Aorta (tissue), 5 donors: ENCODE measurements around the gene HSD17B2. TPM values are rescaled to one million over a fixed set of nuclear protein-coding genes. Genes with fewer than 3 reads are reported as not detected.

Experiments used
- ATAC-seq: fragments of 200-7000 bp; cut with Tn5 transposase; one replicate; pipeline ENCODE4 v1.9.1; 2022; ENCODE audit warnings: moderate library complexity; ENCODE audit not compliant: low FRiP score
- DNase-seq, 2 donors: peaks; one replicate each; pipeline ENCODE4 v3.0.0-alpha.2; 2020
- H3K27ac ChIP-seq, 2 donors: one replicate each; pipeline ENCODE4 v1.5.1; 2013; ENCODE audit warnings: low read length in 2 of 2, mild to moderate bottlenecking in 2 of 2, moderate library complexity in 2 of 2, control low read depth in 1 of 2, inconsistent platforms in 1 of 2, low read depth in 1 of 2
- H3K27me3 ChIP-seq, 2 donors: one replicate each; pipeline ENCODE4 v1.6.1; 2013; ENCODE audit warnings: control low read depth in 1 of 2, low read length in 1 of 2, mild to moderate bottlenecking in 1 of 2, moderate library complexity in 1 of 2; ENCODE audit not compliant: insufficient read depth in 2 of 2, control insufficient read depth in 1 of 2
- H3K36me3 ChIP-seq, 2 donors: one replicate each; pipeline ENCODE4 v1.6.1; 2013; ENCODE audit warnings: control low read depth in 1 of 2, low read length in 1 of 2, mild to moderate bottlenecking in 1 of 2; ENCODE audit not compliant: insufficient read depth in 2 of 2, control insufficient read depth in 1 of 2
- H3K4me1 ChIP-seq, 2 donors: one replicate each; pipeline ENCODE4 v1.6.1; 2013; ENCODE audit warnings: low read length in 2 of 2, control low read depth in 1 of 2, mild to moderate bottlenecking in 1 of 2, moderate library complexity in 1 of 2; ENCODE audit not compliant: insufficient read depth in 2 of 2, control insufficient read depth in 1 of 2
- H3K4me3 ChIP-seq, 2 donors: one replicate each; pipeline ENCODE4 v1.5.1; 2013; ENCODE audit warnings: low read length in 2 of 2, control low read depth in 1 of 2, mild to moderate bottlenecking in 1 of 2
- H3K9me3 ChIP-seq: one replicate; pipeline ENCODE4 v1.6.1; 2013; ENCODE audit warnings: mild to moderate bottlenecking, low read length; ENCODE audit not compliant: control insufficient read depth
- WGBS, 2 donors: extraction: QIAGEN DNeasy Blood & Tissue Kit; methylation state at CpG; one replicate each; pipeline ENCODE4 v1.1.7; 2013; 5-methylcytosine and 5-hydroxymethylcytosine counted together
- intact Hi-C, 2 donors: fragments of 100-400 bp; cut with DNase I; formaldehyde crosslinking; loops; one replicate each; pipeline versions ENCODE4 v1.14.2 to v1.15.0; 2022
- polyA plus RNA-seq, 2 donors: library from polyadenylated mRNA; stranded (reverse); fragments of 200-250 nt; gene quantifications; one replicate each; pipeline ENCODE4 v1.2.3, GENCODE V29; 2013
- total RNA-seq, 2 donors: library from RNA; stranded (reverse); fragmentation: NEBNext Ultra II Directional; extraction: Animal tissue kit (Norgen Biotek cat#: 25700); gene quantifications; one replicate each; pipeline ENCODE4 v1.2.1, GENCODE V29; 2021
- donor health status: healthy with polysubstance abuse.
- donor health status: Bipolar disorder and iron deficiency.
- donor health status: DM: no; HTN: no; CAD: no.
- donor health status: DM: no; HTN: no; CAD: no.
- donor health status: DM: yes; HTN: yes; CAD: no.

The HSD17B2 gene
- total and polyA plus RNA-seq, 4 donors: 1.5 to 16.4 TPM; not detected in 2

DNA sequence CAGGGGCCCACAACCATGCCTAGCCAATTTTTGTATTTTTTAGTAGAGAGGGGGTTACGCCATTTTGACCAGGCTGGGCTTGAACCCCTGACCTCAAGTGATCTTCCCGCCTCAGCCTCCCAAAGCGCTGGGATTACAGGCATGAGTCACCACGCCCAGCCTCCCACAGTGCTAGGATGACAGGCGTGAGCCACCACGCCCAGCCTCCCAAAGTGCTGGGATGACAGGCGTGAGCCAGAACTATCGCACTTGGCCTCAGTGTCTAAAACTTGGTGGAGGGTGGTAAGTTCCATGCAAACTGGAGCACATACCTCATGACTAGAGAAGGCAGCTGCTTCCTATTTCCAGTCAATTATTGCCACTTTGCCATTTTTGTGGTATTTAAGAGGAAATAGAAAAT is 7.1 kb downstream of the HSD17B2 start:
- no peaks in the 10 kb centered on the region for H3K4me1 ChIP-seq
- 92% methylated on average over 8 of the region's 8 CpGs for WGBS, 2 donors
- DNase-seq: no peak

DNA sequence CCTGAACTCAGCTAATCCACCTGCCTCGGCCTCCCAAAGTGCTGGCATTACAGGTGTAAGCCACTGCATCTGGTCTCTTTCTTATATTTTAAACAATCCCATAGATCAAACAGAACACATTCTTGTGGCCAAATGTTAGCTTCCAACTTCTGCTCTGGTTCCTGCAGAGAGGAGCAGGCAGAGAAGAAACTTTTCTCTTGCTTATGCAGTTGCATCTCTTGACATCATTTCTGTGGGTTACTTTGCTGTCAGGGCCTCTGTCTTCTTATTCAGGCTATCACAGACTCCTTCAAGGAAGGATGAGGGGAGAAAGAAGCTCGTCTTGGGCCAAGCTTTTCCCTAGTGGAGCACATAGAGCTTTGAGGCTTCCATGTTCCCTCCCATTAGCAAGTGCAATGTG is 7.8 kb downstream of the HSD17B2 start:
- Histone ChIP-seq H3K36me3 (no peaks in the 10 kb centered on the region), H3K27ac (no peak overlapping the region), H3K27me3 (peaks cover 0 to 2% of the 10 kb centered on the region in 2 donors), H3K4me3 (no peak overlapping the region), H3K4me1 (no peaks in the 10 kb centered on the region), H3K9me3 (no peaks in the 10 kb centered on the region)
- intact Hi-C loops: no loop called here
- 76 to 83% methylated on average over 2 of the region's 2 CpGs for WGBS, 2 donors
- no peak for DNase-seq
- no peak for ATAC-seq

More for the DNA sequence above, 7.1 kb downstream of the HSD17B2 start:
- H3K27ac ChIP-seq: no peak overlapping the region
- no peak for ATAC-seq
- no peaks in the 10 kb centered on the region for H3K9me3 ChIP-seq
- H3K4me3 ChIP-seq: no peak overlapping the region
- H3K27me3 ChIP-seq: peaks cover 0 to 2% of the 10 kb centered on the region in 2 donors
- H3K36me3 ChIP-seq: no peaks in the 10 kb centered on the region
- intact Hi-C loops: no loop called here

DNA sequence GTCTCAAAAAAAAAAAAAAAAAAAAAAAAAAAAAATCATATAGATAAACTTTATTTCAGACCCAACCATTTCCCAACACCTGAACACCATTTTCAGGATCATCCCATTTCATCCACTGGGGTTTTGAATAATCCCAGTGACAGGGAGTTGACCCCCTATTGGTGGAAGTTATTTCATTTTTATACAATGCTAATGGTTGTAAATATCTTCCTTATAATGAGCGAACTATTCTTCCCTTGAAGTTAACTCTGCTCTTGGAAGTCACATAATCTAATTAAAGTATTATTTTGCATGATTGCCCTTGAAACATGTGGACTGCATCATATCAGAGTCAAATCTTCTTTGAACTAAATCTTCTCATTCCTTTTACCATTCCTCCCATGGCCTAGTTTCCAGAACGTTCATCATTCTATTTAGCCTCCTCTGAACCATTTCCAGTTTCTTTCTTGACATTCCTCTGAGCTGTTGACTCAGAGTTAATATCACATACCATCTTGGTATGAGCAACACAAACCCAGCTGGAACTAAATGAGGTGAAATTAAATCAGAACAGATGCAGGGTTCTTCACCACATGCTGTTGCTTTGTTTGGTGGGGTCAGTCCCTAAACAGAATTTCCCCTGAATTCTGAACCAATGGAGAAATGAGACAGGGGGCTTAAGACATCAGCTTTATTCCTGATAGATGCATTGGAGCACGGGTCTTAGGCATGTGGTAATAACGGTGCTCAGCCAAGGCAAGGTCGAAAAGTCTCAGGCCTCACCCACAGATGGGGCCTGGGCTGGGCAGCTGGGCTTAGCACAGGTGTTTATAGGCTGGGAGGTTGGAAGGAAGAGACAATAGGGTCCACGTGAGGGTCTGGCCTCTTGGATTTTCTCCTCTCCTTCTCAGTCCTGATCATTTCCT is 8.9 kb downstream of the HSD17B2 start:
- Histone ChIP-seq H3K36me3 (no peaks in the 10 kb centered on the region), H3K4me1 (no peaks in the 10 kb centered on the region), H3K9me3 (no peaks in the 10 kb centered on the region), H3K27ac (no peak overlapping the region), H3K4me3 (no peak overlapping the region), H3K27me3 (peaks cover 0 to 5% of the 10 kb centered on the region in 2 donors)
- intact Hi-C loops: no loop called here
- ATAC-seq: no peak
- WGBS, 2 donors: 61 to 68% methylated on average over 6 of the region's 6 CpGs
- no peak for DNase-seq

GRCh38 chr16:82044585-82044911 is 9.5 kb downstream of the HSD17B2 start:
- Histone ChIP-seq H3K27me3 (peaks cover 0 to 4% of the 10 kb centered on the region in 2 donors), H3K4me3 (no peak overlapping the region), H3K9me3 (no peaks in the 10 kb centered on the region), H3K27ac (no peak overlapping the region), H3K36me3 (no peaks in the 10 kb centered on the region), H3K4me1 (no peaks in the 10 kb centered on the region)
- no peak for ATAC-seq
- no peak for DNase-seq
- 77 to 78% methylated on average over 3 of the region's 3 CpGs for WGBS, 2 donors
- intact Hi-C loops: no loop called here

DNA sequence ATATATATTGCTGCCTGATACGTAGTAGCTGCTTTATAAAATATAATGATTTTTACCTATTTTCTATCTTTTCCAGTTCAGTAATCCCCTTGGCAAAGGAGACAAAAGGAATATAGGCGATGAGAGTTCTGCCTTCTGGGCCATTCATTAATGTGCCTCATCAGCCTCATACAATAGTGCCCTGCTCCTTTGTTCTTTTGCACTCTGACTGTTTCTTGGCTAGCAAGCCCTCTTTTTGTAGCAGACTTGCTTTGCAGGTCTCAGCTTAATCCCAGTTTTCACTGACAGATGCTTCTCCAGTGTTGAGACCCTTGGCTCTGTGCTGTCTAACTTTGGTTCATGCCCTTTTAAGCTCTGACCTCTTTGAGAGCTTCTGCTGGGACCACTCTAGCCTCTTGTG is 10.4 kb downstream of the HSD17B2 start:
- H3K4me3 ChIP-seq: no peak overlapping the region
- H3K9me3 ChIP-seq: no peaks in the 10 kb centered on the region
- ATAC-seq: no peak
- no peak for DNase-seq
- H3K36me3 ChIP-seq: no peaks in the 10 kb centered on the region
- no peak overlapping the region for H3K27ac ChIP-seq
- H3K4me1 ChIP-seq: no peaks in the 10 kb centered on the region
- intact Hi-C loops: no loop called here
- peaks cover 0 to 3% of the 10 kb centered on the region in 2 donors for H3K27me3 ChIP-seq
- WGBS, 2 donors: 48 to 72% methylated on average over 2 of the region's 2 CpGs

- no peak for ATAC-seq
Observed at GRCh38 chr16:82046541-82046940, 11.5 kb downstream of the HSD17B2 start.

DNA sequence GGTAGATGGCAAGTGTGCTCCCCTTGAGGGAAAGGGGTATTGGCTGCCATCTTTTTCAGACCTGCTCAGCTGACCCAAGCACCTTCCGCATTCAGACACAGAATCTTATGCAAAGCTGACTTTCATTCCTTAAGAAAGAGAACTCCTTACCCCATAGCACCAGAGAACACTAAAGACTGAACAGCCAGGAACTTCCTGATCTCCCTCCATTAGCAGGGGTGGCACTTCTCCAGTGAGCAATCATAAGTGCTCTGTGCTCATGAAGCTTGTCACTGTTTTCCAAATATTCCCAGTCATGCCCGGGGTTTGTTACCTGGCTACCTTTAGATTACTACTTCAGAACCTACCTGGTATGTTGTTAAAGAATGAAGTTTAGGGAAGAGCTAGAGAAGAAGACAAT is 11.9 kb downstream of the HSD17B2 start:
- no peak for DNase-seq
- no peak overlapping the region for H3K4me3 ChIP-seq
- no peak for ATAC-seq
- WGBS, 2 donors: 95 to 96% methylated on average over 2 of the region's 2 CpGs
- H3K27ac ChIP-seq: no peak overlapping the region
- no peaks in the 10 kb centered on the region for H3K9me3 ChIP-seq
- H3K27me3 ChIP-seq: peaks cover 0 to 3% of the 10 kb centered on the region in 2 donors
- intact Hi-C loops: no loop called here
- no peaks in the 10 kb centered on the region for H3K4me1 ChIP-seq
- H3K36me3 ChIP-seq: no peaks in the 10 kb centered on the region

More at GRCh38 chr16:82046541-82046940, 11.5 kb downstream of the HSD17B2 start:
- H3K36me3 ChIP-seq: no peaks in the 10 kb centered on the region
- 87 to 90% methylated on average over 4 of the region's 4 CpGs for WGBS, 2 donors
- peaks cover 0 to 3% of the 10 kb centered on the region in 2 donors for H3K27me3 ChIP-seq
- no peak overlapping the region for H3K4me3 ChIP-seq
- no peak overlapping the region for H3K27ac ChIP-seq
- DNase-seq: no peak
- no peaks in the 10 kb centered on the region for H3K4me1 ChIP-seq
- intact Hi-C loops: no loop called here
- no peaks in the 10 kb centered on the region for H3K9me3 ChIP-seq

- WGBS, 2 donors: 89 to 90% methylated on average over 2 of the region's 2 CpGs
- Histone ChIP-seq H3K36me3 (no peaks in the 10 kb centered on the region), H3K9me3 (no peaks in the 10 kb centered on the region), H3K4me1 (no peaks in the 10 kb centered on the region), H3K4me3 (no peak overlapping the region), H3K27ac (no peak overlapping the region), H3K27me3 (peaks cover 0 to 3% of the 10 kb centered on the region in 2 donors)
- intact Hi-C loops: no loop called here
- DNase-seq (no peak), ATAC-seq (no peak)
Observed at GRCh38 chr16:82047374-82047773, 12.3 kb downstream of the HSD17B2 start.

DNA sequence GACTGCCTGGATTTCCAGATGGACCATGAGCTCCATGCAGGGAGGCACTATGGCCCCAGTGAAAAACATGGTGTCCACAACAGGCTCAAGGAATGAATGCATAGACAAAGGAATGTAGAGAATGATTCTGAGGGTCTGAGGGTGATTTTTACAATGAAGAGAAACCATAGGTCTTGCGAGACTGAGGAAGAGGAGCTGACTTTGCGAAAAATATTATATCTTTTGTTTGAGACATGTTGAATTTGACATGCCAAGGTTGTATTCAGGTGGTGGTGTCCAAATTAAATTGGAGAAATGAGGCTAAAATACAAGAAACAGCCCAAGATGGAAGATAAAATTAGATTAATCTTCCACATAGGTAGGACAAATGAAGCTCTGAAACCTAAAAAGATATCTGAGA is 12.7 kb downstream of the HSD17B2 start:
- Histone ChIP-seq H3K27ac (no peak overlapping the region), H3K36me3 (no peaks in the 10 kb centered on the region), H3K27me3 (peaks cover 0 to 3% of the 10 kb centered on the region in 2 donors), H3K9me3 (no peaks in the 10 kb centered on the region), H3K4me1 (no peaks in the 10 kb centered on the region), H3K4me3 (no peak overlapping the region)
- DNase-seq (no peak), ATAC-seq (no peak)
- intact Hi-C loops: no loop called here
- 92 to 94% methylated on average over 2 of the region's 2 CpGs for WGBS, 2 donors
